PC-9 (cell line): ENCODE measurements around the gene XPO4. TPM values are rescaled to one million over a fixed set of nuclear protein-coding genes. Genes with fewer than 3 reads are reported as not detected.
"Not testable (repeated sequence)": the region's sequence is repeated elsewhere in the genome, so short reads cannot be mapped to it uniquely, and the experiment has no call there.

ENCODE experiments used
- BruUV-seq: library from RNA; stranded (reverse); fragments of 400-500 nt; replicated peaks from 2 replicates; lab custom pipeline; 2021; lab: Mats Ljungman, UMichigan
- CTCF ChIA-PET: fragments of 300-600 bp; sonication (Branson Sonifier 250); formaldehyde crosslinking; loops from one replicate; lab custom pipeline; 2022; ENCODE audit warnings: antibody characterized with exemption; lab: Charles Lee
- POLR2A ChIA-PET: fragments of 300-600 bp; sonication (Branson Sonifier 250); formaldehyde crosslinking; loops from one replicate; lab custom pipeline; 2022; ENCODE audit warnings: antibody characterized with exemption; ENCODE audit not compliant: unreplicated experiment; lab: Charles Lee
- DNase-seq, 2 experiments: peaks; one replicate each; pipeline versions ENCODE4 v3.0.0 to v3.0.0-alpha.2; 2015 to 2022; ENCODE audit warnings: mixed read lengths in 1 of 2
- H2AFZ ChIP-seq: fragments of 200-600 bp; sonication (generic); 2 replicates; pipeline ENCODE4 v1.8.1; 2017; ENCODE audit warnings: antibody characterized with exemption
- H3F3A ChIP-seq: fragments of 200-600 bp; sonication (generic); 2 replicates; pipeline ENCODE4 v1.8.1; 2017; ENCODE audit warnings: antibody characterized with exemption, mild to moderate bottlenecking, low read depth; ENCODE audit not compliant: insufficient read depth
- H3K27ac ChIP-seq: fragments of 200-600 bp; sonication (generic); 2 replicates; pipeline ENCODE4 v1.6.1; 2016; ENCODE audit warnings: mixed run types
- H3K27me3 ChIP-seq: fragments of 200-600 bp; sonication (generic); 2 replicates; pipeline ENCODE4 v1.6.1; 2016; ENCODE audit warnings: low read depth, mixed run types; ENCODE audit not compliant: insufficient read depth
- H3K36me3 ChIP-seq: fragments of 200-600 bp; sonication (generic); 2 replicates; pipeline ENCODE4 v1.6.1; 2016; ENCODE audit warnings: low read depth, mixed run types
- H3K4me1 ChIP-seq: fragments of 200-600 bp; sonication (generic); replicated peaks from 2 replicates; pipeline ENCODE4 v1.6.1; 2016; ENCODE audit warnings: mixed run types; ENCODE audit not compliant: insufficient read depth
- H3K4me2 ChIP-seq: fragments of 200-600 bp; sonication (generic); 2 replicates; pipeline ENCODE4 v1.6.1; 2017; ENCODE audit warnings: mixed run types
- H3K4me3 ChIP-seq: fragments of 200-600 bp; sonication (generic); 2 replicates; pipeline ENCODE4 v1.6.1; 2016; ENCODE audit warnings: mixed run types
- H3K79me2 ChIP-seq: fragments of 200-600 bp; sonication (generic); 2 replicates; pipeline ENCODE4 v1.6.1; 2017; ENCODE audit warnings: low read depth, mixed run types
- H3K9me2 ChIP-seq: fragments of 200-600 bp; sonication (generic); 2 replicates; pipeline ENCODE4 v1.8.1; 2017; ENCODE audit warnings: mild to moderate bottlenecking; ENCODE audit not compliant: insufficient read depth
- H3K9me3 ChIP-seq: fragments of 200-600 bp; sonication (generic); 2 replicates; pipeline ENCODE4 v1.8.1; 2016; ENCODE audit warnings: low read depth; ENCODE audit not compliant: insufficient read depth
- H4K20me1 ChIP-seq: fragments of 200-600 bp; sonication (generic); 2 replicates; pipeline ENCODE4 v1.8.1; 2017; ENCODE audit not compliant: insufficient read depth
- CTCF ChIP-seq: fragments of 200-600 bp; sonication (generic); conservative IDR thresholded peaks from 2 replicates; pipeline ENCODE4 v1.6.1; 2017; ENCODE audit warnings: mixed run types, antibody characterized with exemption, mild to moderate bottlenecking, moderate library complexity
- EZH2 ChIP-seq: fragments of 200-600 bp; sonication (generic); IDR thresholded peaks from 2 replicates; pipeline ENCODE4 v1.8.0; 2017; ENCODE audit warnings: antibody characterized with exemption, low read depth
- intact Hi-C: fragments of 100-400 bp; cut with micrococcal nuclease; formaldehyde crosslinking; loops from one replicate; pipeline ENCODE4 v1.10.0; 2022; ENCODE audit not compliant: unreplicated experiment
- total RNA-seq: library from RNA; stranded (reverse); gene quantifications from 2 replicates; pipeline ENCODE4 v1.2.3, GENCODE V29; 2021

Gene XPO4
- total RNA-seq, 1 experiment from 2014 or later, result 11.1 TPM

GRCh38 chr13:20891768-20892167 lies 10.8 kb downstream of the XPO4 start:
- Histone ChIP-seq H2AFZ (no peak overlapping the region), H3K79me2 (peaks cover 99% of the 10 kb centered on the region), H3K36me3 (peaks cover 7% of the 10 kb centered on the region; the same call in 1 of the 2 replicates), H3K4me2 (no peak overlapping the region), H4K20me1 (peaks cover 75% of the 10 kb centered on the region), H3K9me3 (no peaks in the 10 kb centered on the region), H3F3A (peaks cover 6% of the 10 kb centered on the region; the same call in 1 of the 2 replicates), H3K4me1 (no peaks in the 10 kb centered on the region), H3K27me3 (no peaks in the 10 kb centered on the region), H3K4me3 (no peak overlapping the region), H3K9me2 (no peaks in the 10 kb centered on the region), H3K27ac (no peak overlapping the region)
- BruUV-seq, result no TSS peak
- CTCF ChIA-PET, result no interaction called here
- no peak for TF ChIP-seq CTCF
- no peak for TF ChIP-seq EZH2
- DNase-seq, result no peak
- POLR2A ChIA-PET, result no interaction called here
- intact Hi-C loops, result no loop called here

- no peak overlapping the region for H2AFZ ChIP-seq
- no peak for TF ChIP-seq EZH2
- TF ChIP-seq CTCF, result no peak
- H3K4me2 ChIP-seq, result no peak overlapping the region
- ChIA-PET POLR2A (no interaction called here), CTCF (no interaction called here)
- no peak overlapping the region for H3K27ac ChIP-seq
- no TSS peak for BruUV-seq
- H3K36me3 ChIP-seq, result peaks cover 7% of the 10 kb centered on the region; the same call in 1 of the 2 replicates
- no peaks in the 10 kb centered on the region for H3K4me1 ChIP-seq
- 0 out of 2 replicates have a peak, but pooled peaks cover 4% of the 10 kb centered on the region for H3F3A ChIP-seq
- H3K4me3 ChIP-seq, result no peak overlapping the region
- intact Hi-C loops, result no loop called here
- H3K27me3 ChIP-seq, result no peaks in the 10 kb centered on the region
- no peaks in the 10 kb centered on the region for H3K9me2 ChIP-seq
- no peak for DNase-seq
- peaks cover 77% of the 10 kb centered on the region for H4K20me1 ChIP-seq
- H3K9me3 ChIP-seq, result no peaks in the 10 kb centered on the region
- H3K79me2 ChIP-seq, result peaks cover 99% of the 10 kb centered on the region
These were observed 11.5 kb downstream of the XPO4 start for GRCh38 chr13:20891034-20891433.

DNA sequence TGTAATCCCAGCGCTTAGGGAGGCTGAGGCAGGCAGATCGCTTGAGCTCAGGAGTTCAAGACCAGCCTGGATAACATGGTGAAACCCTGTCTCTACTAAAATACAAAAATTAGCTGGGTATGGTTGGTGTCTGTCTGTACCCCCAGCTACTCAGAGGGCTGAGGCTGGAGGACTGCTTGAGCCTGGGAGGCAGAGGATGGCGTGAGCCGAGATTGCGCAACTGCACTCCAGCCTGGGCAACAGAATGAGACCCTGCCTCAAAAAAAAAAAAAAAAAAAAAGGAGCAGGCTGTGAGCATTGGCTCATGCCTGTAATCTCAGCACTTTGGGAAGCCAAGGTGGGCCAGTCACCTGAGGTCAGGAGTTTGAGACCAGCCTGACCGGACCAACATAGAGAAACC lies 12.0 kb downstream of the XPO4 start:
- DNase-seq, POLR2A ChIA-PET, H2AFZ ChIP-seq, H3K4me3 ChIP-seq, CTCF ChIA-PET, H3K9me2 ChIP-seq, H3K9me3 ChIP-seq, intact Hi-C loops, H3F3A ChIP-seq, H3K27me3 ChIP-seq, H3K36me3 ChIP-seq, H3K4me2 ChIP-seq, BruUV-seq, H3K4me1 ChIP-seq, H3K27ac ChIP-seq: not testable (repeated sequence)
- peaks cover 72% of the 10 kb centered on the region for H4K20me1 ChIP-seq
- H3K79me2 ChIP-seq, result peaks cover 99% of the 10 kb centered on the region

DNA sequence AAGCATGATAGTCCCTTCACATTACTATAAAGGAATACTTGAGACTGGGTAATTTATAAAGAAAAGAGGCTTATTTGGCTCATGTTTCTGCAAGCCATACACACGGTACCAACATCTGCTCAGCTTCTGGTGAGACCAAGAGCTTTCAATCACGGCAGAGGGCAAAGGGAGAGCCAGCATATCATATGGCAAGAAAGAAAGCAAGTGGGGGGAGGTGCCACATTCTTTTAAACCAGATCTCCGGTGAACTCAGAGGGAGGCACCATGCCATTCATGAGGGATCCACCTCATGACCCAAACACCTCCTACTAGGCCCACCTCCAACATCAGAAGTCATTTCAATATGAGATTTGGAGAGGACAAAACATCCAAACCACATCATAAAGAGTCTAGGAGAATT lies 20.3 kb downstream of the XPO4 start:
- Histone ChIP-seq H3K9me2 (no peaks in the 10 kb centered on the region), H2AFZ (no peak overlapping the region), H3K9me3 (no peaks in the 10 kb centered on the region), H3F3A (peaks cover 5% of the 10 kb centered on the region; the same call in 1 of the 2 replicates), H3K4me2 (no peak overlapping the region), H3K79me2 (peaks cover 100% of the 10 kb centered on the region), H3K27ac (no peak overlapping the region), H3K27me3 (no peaks in the 10 kb centered on the region), H3K36me3 (peaks cover 2% of the 10 kb centered on the region; the same call in 1 of the 2 replicates), H3K4me3 (no peak overlapping the region), H3K4me1 (no peaks in the 10 kb centered on the region), H4K20me1 (peaks cover 32% of the 10 kb centered on the region)
- no peak for TF ChIP-seq CTCF
- TF ChIP-seq EZH2, result no peak
- intact Hi-C loops, result no loop called here
- no peak for DNase-seq
- CTCF ChIA-PET, result no interaction called here
- BruUV-seq, result no TSS peak
- POLR2A ChIA-PET, result no interaction called here
